Neural cell (in vitro differentiated cells): ENCODE measurements around the gene BHLHE23. TPM values are rescaled to one million over a fixed set of nuclear protein-coding genes. Genes with fewer than 3 reads are reported as not detected.

Source experiments
- H2AFZ ChIP-seq: fragments of 200-600, 300-800 bp; sonication (generic), shearing (Covaris generic); 2 replicates; pipeline ENCODE4 v1.6.0; 2014; ENCODE audit warnings: low read depth, mild to moderate bottlenecking, antibody characterized with exemption, low read length, moderate library complexity
- H3F3A ChIP-seq: fragments of 200-600 bp; shearing (Covaris generic); 2 replicates; pipeline ENCODE4 v1.6.1; 2016; ENCODE audit warnings: mild to moderate bottlenecking, moderate library complexity, mixed read lengths, antibody characterized with exemption, low read length; ENCODE audit not compliant: insufficient read depth, poor library complexity, severe bottlenecking
- H3K27ac ChIP-seq: fragments of 200-600, 300-800 bp; sonication (generic), shearing (Covaris generic); 2 replicates; pipeline ENCODE4 v1.5.1; 2014; ENCODE audit warnings: mild to moderate bottlenecking, low read length, moderate library complexity
- H3K27me3 ChIP-seq: fragments of 300-800, 200-600 bp; sonication (generic), shearing (Covaris generic); 2 replicates; pipeline ENCODE4 v1.6.0; 2014; ENCODE audit warnings: mild to moderate bottlenecking, low read depth, low read length, moderate library complexity; ENCODE audit not compliant: insufficient read depth
- H3K36me3 ChIP-seq: fragments of 300-800, 200-600 bp; sonication (generic), shearing (Covaris generic); 2 replicates; pipeline ENCODE4 v1.5.1; 2014; ENCODE audit warnings: mild to moderate bottlenecking, antibody characterized with exemption, low read length, moderate library complexity; ENCODE audit not compliant: insufficient read depth
- H3K4me2 ChIP-seq: fragments of 300-800, 200-600 bp; sonication (generic), shearing (Covaris generic); 2 replicates; pipeline ENCODE4 v1.6.0; 2014; ENCODE audit warnings: mild to moderate bottlenecking, low read length
- H3K4me3 ChIP-seq: fragments of 300-800, 200-600 bp; sonication (generic), shearing (Covaris generic); 2 replicates; pipeline ENCODE4 v1.5.1; 2014; ENCODE audit warnings: mild to moderate bottlenecking, low read length, moderate library complexity
- H3K79me2 ChIP-seq: fragments of 200-600 bp; shearing (Covaris generic); replicated peaks from 2 replicates; pipeline ENCODE4 v1.6.0; 2014; ENCODE audit warnings: mild to moderate bottlenecking, low read length, moderate library complexity; ENCODE audit not compliant: insufficient read depth
- H3K9ac ChIP-seq: fragments of 300-800, 200-600 bp; sonication (generic), shearing (Covaris generic); 2 replicates; pipeline ENCODE4 v1.6.1; 2016; ENCODE audit warnings: mild to moderate bottlenecking, low read length, mixed read lengths
- H3K9me2 ChIP-seq: fragments of 200-600 bp; shearing (Covaris generic); 2 replicates; pipeline ENCODE4 v1.6.1; 2016; ENCODE audit warnings: mild to moderate bottlenecking, low read length, mixed read lengths; ENCODE audit not compliant: insufficient read depth
- H3K9me3 ChIP-seq: fragments of 200-600, 300-800 bp; sonication (generic), shearing (Covaris generic); 2 replicates; pipeline ENCODE4 v1.6.1; 2016; ENCODE audit warnings: mild to moderate bottlenecking, mixed run types, low read length, moderate library complexity, mixed read lengths
- H4K20me1 ChIP-seq: fragments of 200-600 bp; shearing (Covaris generic); 2 replicates; pipeline ENCODE4 v1.6.1; 2016; ENCODE audit warnings: mild to moderate bottlenecking, mixed run types; ENCODE audit not compliant: insufficient read depth
- EP300 ChIP-seq: fragments of 450-650 bp; conservative IDR thresholded peaks from 2 replicates; pipeline ENCODE4 v1.6.1; 2014; ENCODE audit warnings: antibody characterized with exemption, mild to moderate bottlenecking, moderate library complexity; ENCODE audit not compliant: poor library complexity, severe bottlenecking
- EZH2 ChIP-seq: fragments of 200-600, 300-800 bp; shearing (Covaris generic), sonication (generic); IDR thresholded peaks from 2 replicates; pipeline ENCODE4 v1.6.1; 2014; ENCODE audit warnings: antibody characterized with exemption, low read length, borderline replicate concordance, mild to moderate bottlenecking; ENCODE audit not compliant: insufficient read depth, poor library complexity, severe bottlenecking
- MXI1 ChIP-seq: fragments of 450-650 bp; conservative IDR thresholded peaks from 2 replicates; pipeline ENCODE4 v1.6.1; 2014; ENCODE audit warnings: antibody characterized with exemption, mild to moderate bottlenecking; ENCODE audit not compliant: poor library complexity, severe bottlenecking
- POLR2AphosphoS5 ChIP-seq: IDR thresholded peaks from 2 replicates; pipeline ENCODE4 v1.6.1; 2012
- RAD21 ChIP-seq: fragments of 450-650 bp; conservative IDR thresholded peaks from 2 replicates; pipeline ENCODE4 v1.6.1; 2014; ENCODE audit warnings: antibody characterized with exemption, mild to moderate bottlenecking, moderate library complexity
- SMC3 ChIP-seq: fragments of 450-650 bp; conservative IDR thresholded peaks from 2 replicates; pipeline ENCODE4 v1.6.1; 2014; ENCODE audit warnings: antibody characterized with exemption, mild to moderate bottlenecking, moderate library complexity; ENCODE audit not compliant: poor library complexity
- polyA plus RNA-seq: library from polyadenylated mRNA; depleted of rRNA; stranded (reverse); fragments of >200 nt; gene quantifications from 2 replicates; pipeline ENCODE4 v1.2.3, GENCODE V29; 2014
- TF ChIP-seq, protein P1 (sequence below): fragments of 450-650 bp; IDR thresholded peaks from 2 replicates; pipeline ENCODE4 v1.5.1; 2014; ENCODE audit warnings: antibody characterized with exemption, mild to moderate bottlenecking, moderate library complexity; ENCODE audit not compliant: poor library complexity, severe bottlenecking

BHLHE23 gene
- polyA plus RNA-seq, 1 donor from 2014 or later: not detected

DNA sequence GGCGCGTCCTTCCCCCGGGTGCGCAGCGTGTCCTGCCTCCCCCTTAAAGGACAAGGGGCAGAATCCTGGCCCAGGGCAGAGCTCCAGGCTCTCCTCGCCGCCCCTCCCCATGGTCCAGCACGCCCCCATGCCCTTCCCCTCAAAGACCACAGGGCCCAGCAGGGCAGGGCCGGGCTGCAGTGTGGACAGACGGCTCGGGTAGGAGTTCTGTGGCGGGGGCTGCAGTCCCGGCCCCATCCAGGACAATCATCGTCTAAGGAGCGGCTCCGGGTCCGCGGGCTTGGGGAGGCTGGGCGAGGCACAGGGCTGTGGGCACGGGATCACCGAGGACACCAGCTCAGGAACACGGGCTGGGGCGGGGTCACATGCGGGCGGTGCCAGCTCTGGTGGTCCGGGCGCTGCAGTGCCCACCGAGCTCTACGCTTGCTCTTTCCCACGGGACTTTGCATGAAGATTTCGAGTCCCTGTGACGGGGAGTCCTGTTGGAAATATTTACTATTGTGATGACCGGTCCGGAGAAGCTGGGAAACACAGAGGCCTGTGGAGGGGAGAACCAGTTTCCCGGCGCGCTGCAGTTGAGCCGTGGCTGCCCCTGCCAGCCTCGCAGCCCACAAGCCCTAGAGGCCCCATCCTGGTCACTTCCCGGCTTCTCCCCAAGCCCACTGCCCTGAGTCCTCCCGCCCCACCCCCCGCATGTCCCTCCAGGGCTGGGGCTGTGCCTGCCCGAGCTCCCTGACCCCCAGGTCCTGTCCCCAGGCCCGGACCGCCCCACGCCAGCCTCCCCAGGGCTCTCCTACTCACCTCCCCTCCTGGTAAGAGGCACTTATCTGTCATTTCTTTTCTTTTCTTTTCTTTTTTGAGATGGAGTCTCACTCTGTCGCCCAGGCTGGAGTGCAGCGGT, 33.7 kb downstream of the BHLHE23 start:
- H3K27me3 ChIP-seq: peaks cover 22% of the 10 kb centered on the region
- no peaks in the 10 kb centered on the region for H3K9me2 ChIP-seq
- H3K9me3 ChIP-seq: no peaks in the 10 kb centered on the region
- no peak overlapping the region for H3K27ac ChIP-seq
- no peaks in the 10 kb centered on the region for H3K79me2 ChIP-seq
- H3K4me3 ChIP-seq: peak overlapping the region; percentile 52
- TF ChIP-seq, protein P1, sequence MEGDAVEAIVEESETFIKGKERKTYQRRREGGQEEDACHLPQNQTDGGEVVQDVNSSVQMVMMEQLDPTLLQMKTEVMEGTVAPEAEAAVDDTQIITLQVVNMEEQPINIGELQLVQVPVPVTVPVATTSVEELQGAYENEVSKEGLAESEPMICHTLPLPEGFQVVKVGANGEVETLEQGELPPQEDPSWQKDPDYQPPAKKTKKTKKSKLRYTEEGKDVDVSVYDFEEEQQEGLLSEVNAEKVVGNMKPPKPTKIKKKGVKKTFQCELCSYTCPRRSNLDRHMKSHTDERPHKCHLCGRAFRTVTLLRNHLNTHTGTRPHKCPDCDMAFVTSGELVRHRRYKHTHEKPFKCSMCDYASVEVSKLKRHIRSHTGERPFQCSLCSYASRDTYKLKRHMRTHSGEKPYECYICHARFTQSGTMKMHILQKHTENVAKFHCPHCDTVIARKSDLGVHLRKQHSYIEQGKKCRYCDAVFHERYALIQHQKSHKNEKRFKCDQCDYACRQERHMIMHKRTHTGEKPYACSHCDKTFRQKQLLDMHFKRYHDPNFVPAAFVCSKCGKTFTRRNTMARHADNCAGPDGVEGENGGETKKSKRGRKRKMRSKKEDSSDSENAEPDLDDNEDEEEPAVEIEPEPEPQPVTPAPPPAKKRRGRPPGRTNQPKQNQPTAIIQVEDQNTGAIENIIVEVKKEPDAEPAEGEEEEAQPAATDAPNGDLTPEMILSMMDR: no peak
- H3K4me2 ChIP-seq: no peak overlapping the region
- no peaks in the 10 kb centered on the region for H3K36me3 ChIP-seq
- no peaks in the 10 kb centered on the region for H4K20me1 ChIP-seq
- no peaks in the 10 kb centered on the region for H3F3A ChIP-seq
- H2AFZ ChIP-seq: no peak overlapping the region
- peak overlapping the region; percentile 29 for H3K9ac ChIP-seq

DNA sequence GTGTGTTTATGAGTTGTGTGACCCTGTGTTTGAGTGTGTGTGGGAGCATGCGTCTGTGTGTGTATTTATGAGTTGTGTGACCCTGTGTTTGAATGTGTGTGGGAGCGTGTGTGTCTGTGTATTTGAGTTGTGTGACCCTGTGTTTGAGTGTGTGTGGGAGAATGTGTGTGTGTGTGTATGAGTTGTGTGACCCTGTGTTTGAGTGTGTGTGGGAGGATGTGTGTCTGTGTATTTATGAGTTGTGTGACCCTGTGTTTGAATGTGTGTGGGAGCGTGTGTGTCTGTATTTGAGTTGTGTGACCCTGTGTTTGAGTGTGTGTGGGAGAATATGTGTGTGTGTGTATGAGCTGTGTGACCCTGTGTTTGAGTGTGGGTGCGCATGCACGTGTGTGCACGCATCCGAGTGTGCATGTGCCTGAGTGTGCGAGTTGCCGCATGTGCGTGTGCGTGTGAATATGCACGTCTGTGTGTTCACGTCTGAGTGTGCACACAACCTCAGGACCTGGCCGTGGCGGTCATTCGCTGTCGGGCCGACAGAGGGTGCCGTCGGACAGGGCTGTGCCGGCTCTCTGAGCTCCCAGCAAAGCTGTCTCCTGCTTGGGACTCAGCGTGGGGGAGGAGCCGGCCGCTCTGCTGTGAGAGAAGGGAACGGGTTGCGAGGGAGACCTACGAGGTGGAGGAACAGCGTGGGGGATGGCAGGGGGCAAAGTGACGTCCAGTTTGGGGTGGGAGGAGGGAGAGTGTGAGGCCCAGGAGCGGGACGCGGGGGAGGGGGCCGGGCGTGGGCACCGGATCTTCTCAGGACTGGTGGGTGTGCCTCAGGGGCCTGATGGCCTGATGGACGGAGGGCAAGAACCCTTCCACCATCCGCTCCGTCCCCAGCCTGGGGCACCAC, 34.6 kb downstream of the BHLHE23 start:
- Histone ChIP-seq H3K79me2 (no peaks in the 10 kb centered on the region), H3K4me3 (peak overlapping the region; percentile 52), H3K27me3 (peaks cover 22% of the 10 kb centered on the region), H3K4me2 (no peak overlapping the region), H3K9me3 (no peaks in the 10 kb centered on the region), H3K36me3 (no peaks in the 10 kb centered on the region), H3F3A (no peaks in the 10 kb centered on the region), H2AFZ (no peak overlapping the region), H3K9ac (peak overlapping the region; percentile 29), H3K27ac (no peak overlapping the region), H4K20me1 (no peaks in the 10 kb centered on the region), H3K9me2 (no peaks in the 10 kb centered on the region)
- TF ChIP-seq POLR2AphosphoS5: peak; percentile 27
- TF ChIP-seq, protein P1: peak; percentile 97
- no peak for TF ChIP-seq EZH2
- TF ChIP-seq EP300: no peak
- peak; percentile 51 for TF ChIP-seq MXI1
- peak; percentile 99 for TF ChIP-seq RAD21
- TF ChIP-seq SMC3: peak; percentile 97
